ENCODE data around the gene AMOTL2.

The AMOTL2 gene

GRCh38 chr3:134322286-134322685 is 52.0 kb downstream of the AMOTL2 start:
- Histone ChIP-seq H3K79me1 (ENCODE audit: low read length) (no peaks in the 10 kb centered on the region), H3K9ac (ENCODE audit: low read length) (no peak overlapping the region), H2AK5ac (ENCODE audit: low read length) (no peak overlapping the region), H2BK5ac (ENCODE audit: low read length) (no peak overlapping the region), H3K4me3 (ENCODE audit: low read length) (no peak overlapping the region), H4K5ac (ENCODE audit: low read length) (no peak overlapping the region), H3K18ac (ENCODE audit: low read length) (no peak overlapping the region), H3K56ac (ENCODE audit: low read length) (no peak overlapping the region), H2BK15ac (replicated peaks; ENCODE audit: low read depth) (no peak overlapping the region), H3K79me2 (ENCODE audit: control insufficient read depth, insufficient read depth, low read length) (no peaks in the 10 kb centered on the region), H2BK120ac (ENCODE audit: low read depth, low read length) (no peak overlapping the region), H3K4me2 (ENCODE audit: low read length) (no peak overlapping the region), H3K27ac (ENCODE audit: low read depth, low read length) (no peak overlapping the region), H3K4ac (ENCODE audit: low read depth, low read length) (no peak overlapping the region), H3K23ac (ENCODE audit: low read length) (no peak overlapping the region), H4K8ac (ENCODE audit: low read depth, low read length) (no peak overlapping the region), H3K27me3 (ENCODE audit: insufficient read depth, low read length, poor library complexity) (no peaks in the 10 kb centered on the region), H3K4me1 (ENCODE audit: control insufficient read depth, low read depth, low read length) (peaks cover 9% of the 10 kb centered on the region), H3K36me3 (ENCODE audit: control insufficient read depth, insufficient read depth, low read length) (no peaks in the 10 kb centered on the region)
- DNase-seq: no peak
- WGBS (ENCODE audit: extremely low coverage, insufficient coverage, low lambda C conversion rate): no CpG with 5 or more reads among the region's 1 CpG

- no peak overlapping the region for H3K18ac ChIP-seq (ENCODE audit: low read length)
- no peak overlapping the region for H3K27ac ChIP-seq (ENCODE audit: low read depth, low read length)
- peaks cover under 1% of the 10 kb centered on the region for H3K4me1 ChIP-seq (ENCODE audit: control insufficient read depth, low read depth, low read length)
- H3K4ac ChIP-seq (ENCODE audit: low read depth, low read length): no peak overlapping the region
- H2BK120ac ChIP-seq (ENCODE audit: low read depth, low read length): no peak overlapping the region
- no peak overlapping the region for H3K56ac ChIP-seq (ENCODE audit: low read length)
- H2BK15ac ChIP-seq (replicated peaks; ENCODE audit: low read depth): no peak overlapping the region
- DNase-seq: no peak
- no peak overlapping the region for H3K23ac ChIP-seq (ENCODE audit: low read length)
- no peaks in the 10 kb centered on the region for H3K36me3 ChIP-seq (ENCODE audit: control insufficient read depth, insufficient read depth, low read length)
- no peaks in the 10 kb centered on the region for H3K27me3 ChIP-seq (ENCODE audit: insufficient read depth, low read length, poor library complexity)
- H3K4me3 ChIP-seq (ENCODE audit: low read length): no peak overlapping the region
- WGBS (ENCODE audit: extremely low coverage, insufficient coverage, low lambda C conversion rate): no CpG with 5 or more reads among the region's 6 CpGs
- no peaks in the 10 kb centered on the region for H3K79me1 ChIP-seq (ENCODE audit: low read length)
- H3K79me2 ChIP-seq (ENCODE audit: control insufficient read depth, insufficient read depth, low read length): no peaks in the 10 kb centered on the region
- H4K8ac ChIP-seq (ENCODE audit: low read depth, low read length): no peak overlapping the region
- no peak overlapping the region for H2BK5ac ChIP-seq (ENCODE audit: low read length)
- no peak overlapping the region for H3K9ac ChIP-seq (ENCODE audit: low read length)
- H4K5ac ChIP-seq (ENCODE audit: low read length): no peak overlapping the region
- H2AK5ac ChIP-seq (ENCODE audit: low read length): no peak overlapping the region
- H3K4me2 ChIP-seq (ENCODE audit: low read length): no peak overlapping the region
Measured at GRCh38 chr3:134320749-134321148, 53.5 kb downstream of the AMOTL2 start.

- no peak overlapping the region for H2BK15ac ChIP-seq (replicated peaks; ENCODE audit: low read depth)
- H3K9ac ChIP-seq (ENCODE audit: low read length): no peak overlapping the region
- no peaks in the 10 kb centered on the region for H3K79me2 ChIP-seq (ENCODE audit: control insufficient read depth, insufficient read depth, low read length)
- H2AK5ac ChIP-seq (ENCODE audit: low read length): no peak overlapping the region
- no peak overlapping the region for H3K4me2 ChIP-seq (ENCODE audit: low read length)
- no peaks in the 10 kb centered on the region for H3K79me1 ChIP-seq (ENCODE audit: low read length)
- H3K27ac ChIP-seq (ENCODE audit: low read depth, low read length): no peak overlapping the region
- no peak overlapping the region for H4K5ac ChIP-seq (ENCODE audit: low read length)
- H2BK5ac ChIP-seq (ENCODE audit: low read length): no peak overlapping the region
- H3K27me3 ChIP-seq (ENCODE audit: insufficient read depth, low read length, poor library complexity): no peaks in the 10 kb centered on the region
- H3K4me3 ChIP-seq (ENCODE audit: low read length): no peak overlapping the region
- no peak overlapping the region for H4K8ac ChIP-seq (ENCODE audit: low read depth, low read length)
- H3K36me3 ChIP-seq (ENCODE audit: control insufficient read depth, insufficient read depth, low read length): no peaks in the 10 kb centered on the region
- no peak overlapping the region for H3K23ac ChIP-seq (ENCODE audit: low read length)
- peaks cover 3% of the 10 kb centered on the region for H3K4me1 ChIP-seq (ENCODE audit: control insufficient read depth, low read depth, low read length)
- no peak overlapping the region for H3K56ac ChIP-seq (ENCODE audit: low read length)
- WGBS (ENCODE audit: extremely low coverage, insufficient coverage, low lambda C conversion rate): no CpG with 5 or more reads among the region's 2 CpGs
- H2BK120ac ChIP-seq (ENCODE audit: low read depth, low read length): no peak overlapping the region
- H3K4ac ChIP-seq (ENCODE audit: low read depth, low read length): no peak overlapping the region
- no peak overlapping the region for H3K18ac ChIP-seq (ENCODE audit: low read length)
- DNase-seq: no peak
Measured at GRCh38 chr3:134319931-134320330, 54.3 kb downstream of the AMOTL2 start.

GRCh38 chr3:134318166-134318565 is 56.1 kb downstream of the AMOTL2 start:
- WGBS (ENCODE audit: extremely low coverage, insufficient coverage, low lambda C conversion rate): no CpG with 5 or more reads among the region's 2 CpGs
- no peak overlapping the region for H4K5ac ChIP-seq (ENCODE audit: low read length)
- H4K8ac ChIP-seq (ENCODE audit: low read depth, low read length): no peak overlapping the region
- no peak overlapping the region for H3K23ac ChIP-seq (ENCODE audit: low read length)
- no peak overlapping the region for H3K4me2 ChIP-seq (ENCODE audit: low read length)
- no peak overlapping the region for H2AK5ac ChIP-seq (ENCODE audit: low read length)
- no peak overlapping the region for H3K56ac ChIP-seq (ENCODE audit: low read length)
- H2BK15ac ChIP-seq (replicated peaks; ENCODE audit: low read depth): no peak overlapping the region
- no peaks in the 10 kb centered on the region for H3K27me3 ChIP-seq (ENCODE audit: insufficient read depth, low read length, poor library complexity)
- no peak overlapping the region for H3K27ac ChIP-seq (ENCODE audit: low read depth, low read length)
- no peaks in the 10 kb centered on the region for H3K79me1 ChIP-seq (ENCODE audit: low read length)
- no peak overlapping the region for H3K18ac ChIP-seq (ENCODE audit: low read length)
- no peak overlapping the region for H3K4ac ChIP-seq (ENCODE audit: low read depth, low read length)
- no peaks in the 10 kb centered on the region for H3K79me2 ChIP-seq (ENCODE audit: control insufficient read depth, insufficient read depth, low read length)
- no peak overlapping the region for H2BK5ac ChIP-seq (ENCODE audit: low read length)
- no peaks in the 10 kb centered on the region for H3K36me3 ChIP-seq (ENCODE audit: control insufficient read depth, insufficient read depth, low read length)
- no peak overlapping the region for H3K9ac ChIP-seq (ENCODE audit: low read length)
- H3K4me3 ChIP-seq (ENCODE audit: low read length): no peak overlapping the region
- no peak for DNase-seq
- no peak overlapping the region for H2BK120ac ChIP-seq (ENCODE audit: low read depth, low read length)
- H3K4me1 ChIP-seq (ENCODE audit: control insufficient read depth, low read depth, low read length): peaks cover 13% of the 10 kb centered on the region

GRCh38 chr3:134317106-134317947 is 56.9 kb downstream of the AMOTL2 start:
- Histone ChIP-seq H3K4me3 (ENCODE audit: low read length) (no peak overlapping the region), H3K4me1 (ENCODE audit: control insufficient read depth, low read depth, low read length) (peaks cover 14% of the 10 kb centered on the region), H3K18ac (ENCODE audit: low read length) (no peak overlapping the region), H3K27ac (ENCODE audit: low read depth, low read length) (no peak overlapping the region), H2AK5ac (ENCODE audit: low read length) (no peak overlapping the region), H3K9ac (ENCODE audit: low read length) (no peak overlapping the region), H3K27me3 (ENCODE audit: insufficient read depth, low read length, poor library complexity) (no peaks in the 10 kb centered on the region), H3K23ac (ENCODE audit: low read length) (no peak overlapping the region), H3K36me3 (ENCODE audit: control insufficient read depth, insufficient read depth, low read length) (no peaks in the 10 kb centered on the region), H2BK5ac (ENCODE audit: low read length) (no peak overlapping the region), H3K4ac (ENCODE audit: low read depth, low read length) (no peak overlapping the region), H3K4me2 (ENCODE audit: low read length) (no peak overlapping the region), H4K5ac (ENCODE audit: low read length) (no peak overlapping the region), H2BK120ac (ENCODE audit: low read depth, low read length) (no peak overlapping the region), H3K79me1 (ENCODE audit: low read length) (no peaks in the 10 kb centered on the region), H3K79me2 (ENCODE audit: control insufficient read depth, insufficient read depth, low read length) (no peaks in the 10 kb centered on the region), H4K8ac (ENCODE audit: low read depth, low read length) (no peak overlapping the region), H2BK15ac (replicated peaks; ENCODE audit: low read depth) (no peak overlapping the region), H3K56ac (ENCODE audit: low read length) (no peak overlapping the region)
- no peak for DNase-seq
- WGBS (ENCODE audit: extremely low coverage, insufficient coverage, low lambda C conversion rate): no CpG with 5 or more reads among the region's 6 CpGs

Data from mesendoderm (in vitro differentiated cells).